GM12878 (cell line): ENCODE results near the gene MYH9. TPM values are rescaled to one million over a fixed set of nuclear protein-coding genes. Genes with fewer than 3 reads are reported as not detected.

ENCODE experiments used
- ATAC-seq: fragments of 200-7000 bp; cut with Tn5 transposase; 3 replicates; pipeline ENCODE4 v1.9.1; 2020; ENCODE audit warnings: mild to moderate bottlenecking, moderate library complexity
- BruUV-seq: library from RNA; stranded (reverse); fragments of 400-500 nt; replicated peaks from 2 replicates; lab custom pipeline; 2021; lab: Mats Ljungman, UMichigan
- CTCF ChIA-PET: fragments of 300-600 bp; sonication (Branson Sonifier 250); formaldehyde crosslinking; extraction: SDS; loops from one replicate; lab custom pipeline; 2021; ENCODE audit warnings: inconsistent platforms; lab: Yijun Ruan, JAX
- POLR2A ChIA-PET: fragments of 350-600 bp; formaldehyde crosslinking; extraction: SDS; loops from one replicate; lab custom pipeline; 2021; ENCODE audit warnings: inconsistent platforms; lab: Charles Lee
- RAD21 ChIA-PET: fragments of 300-600 bp; sonication (Branson Sonifier 250); formaldehyde crosslinking; loops from one replicate; lab custom pipeline; 2023; ENCODE audit warnings: antibody characterized with exemption; ENCODE audit not compliant: unreplicated experiment; lab: Charles Lee
- SMC1A ChIA-PET: fragments of 300-600 bp; sonication (Branson Sonifier 250); formaldehyde crosslinking; loops from one replicate; lab custom pipeline; 2023; ENCODE audit not compliant: unreplicated experiment, uncharacterized antibody; lab: Charles Lee
- DNase-seq: peaks from one replicate; pipeline ENCODE4 v3.0.0-alpha.2; 2011; ENCODE audit warnings: low read depth, low spot score
- FAIRE-seq: peaks from 3 replicates; lab custom pipeline; 2011; peaks lifted over from hg19 to GRCh38; lab: Jason Lieb, UNC
- H2AFZ ChIP-seq: 2 replicates; pipeline ENCODE4 v1.6.0; 2011; ENCODE audit warnings: low read depth, low read length, control low read depth; ENCODE audit not compliant: control insufficient read depth
- H3K27ac ChIP-seq: 2 replicates; pipeline ENCODE4 v1.5.1; 2011; ENCODE audit warnings: control low read depth; ENCODE audit not compliant: control insufficient read depth, insufficient read depth
- H3K27me3 ChIP-seq, 2 experiments: replicated peaks in 1 of 2; 2 replicates each; pipeline versions ENCODE4 v1.6.0 to v1.6.1; 2011; ENCODE audit warnings: low read length in 1 of 2; ENCODE audit not compliant: control insufficient read depth in 2 of 2, insufficient read depth in 2 of 2
- H3K36me3 ChIP-seq, 2 experiments: 2 replicates each; pipeline ENCODE4 v1.5.1; 2011; ENCODE audit warnings: low read length in 1 of 2; ENCODE audit not compliant: control insufficient read depth in 2 of 2, insufficient read depth in 2 of 2
- H3K4me1 ChIP-seq: 2 replicates; pipeline ENCODE4 v1.6.1; 2011; ENCODE audit warnings: mild to moderate bottlenecking, low read length, moderate library complexity, mixed read lengths; ENCODE audit not compliant: control insufficient read depth, insufficient read depth
- H3K4me2 ChIP-seq: 2 replicates; pipeline ENCODE4 v1.6.0; 2011; ENCODE audit warnings: control low read depth; ENCODE audit not compliant: control insufficient read depth, insufficient read depth
- H3K4me3 ChIP-seq: fragments of 200-600 bp; sonication (generic); 2 replicates; pipeline ENCODE4 v1.5.1; 2016
- H3K79me2 ChIP-seq: 2 replicates; pipeline ENCODE4 v1.6.0; 2011; ENCODE audit warnings: low read length; ENCODE audit not compliant: control insufficient read depth, insufficient read depth
- H3K9ac ChIP-seq: 2 replicates; pipeline ENCODE4 v1.8.0; 2011; ENCODE audit warnings: low read length, control low read depth, mixed read lengths; ENCODE audit not compliant: control insufficient read depth, insufficient read depth
- H3K9me3 ChIP-seq: replicated peaks from 3 replicates; pipeline ENCODE4 v1.5.1; 2011; ENCODE audit warnings: mild to moderate bottlenecking, low read length; ENCODE audit not compliant: control insufficient read depth, insufficient read depth
- H4K20me1 ChIP-seq: 2 replicates; pipeline ENCODE4 v1.6.0; 2011; ENCODE audit not compliant: control insufficient read depth, insufficient read depth
- MYB ChIP-seq: fragments of 150-350 bp; IDR thresholded peaks from 2 replicates; pipeline ENCODE4 v1.6.1; 2014; ENCODE audit warnings: mild to moderate bottlenecking, low read depth, low read length, borderline replicate concordance
- SIX5 ChIP-seq: IDR thresholded peaks from 2 replicates; pipeline ENCODE4 v1.6.1; 2011; ENCODE audit warnings: mild to moderate bottlenecking, low read depth, low read length, moderate library complexity; ENCODE audit not compliant: severe bottlenecking
- TCF12 ChIP-seq: IDR thresholded peaks from 2 replicates; pipeline ENCODE4 v1.6.1; 2011; ENCODE audit warnings: low read depth, mild to moderate bottlenecking, low read length
- TCF3 ChIP-seq: IDR thresholded peaks from 2 replicates; pipeline ENCODE4 v1.6.1; 2012; ENCODE audit warnings: low read depth, mild to moderate bottlenecking, low read length, borderline replicate concordance; ENCODE audit not compliant: insufficient read depth
- WGBS: methylation state at CpG from one replicate; pipeline ENCODE4 v1.1.6; 2016; ENCODE audit warnings: low lambda C conversion rate; ENCODE audit not compliant: insufficient replicate concordance, insufficient coverage; ENCODE audit errors: missing lambda C conversion rate; 5-methylcytosine and 5-hydroxymethylcytosine counted together
- in situ Hi-C: fragments of 300-500 bp; cut with MboI; formaldehyde crosslinking; loops from 9 replicates; pipeline ENCODE4 v1.14.3; 2018; ENCODE audit warnings: mixed read lengths
- intact Hi-C: fragments of 100-400 bp; cut with micrococcal nuclease; formaldehyde crosslinking; loops from one replicate; pipeline ENCODE4 v1.14.2; 2022; ENCODE audit not compliant: unreplicated experiment
- polyA plus RNA-seq, 11 experiments: library from polyadenylated mRNA; depleted of rRNA in 4 of 11; unstranded in 6 of 11; stranded (reverse) in 5 of 11; fragments of >200 nt; fragmentation: Nextera tagmentation in 4 of 11; fragmentation: Illumina TruSeq in 1 of 11; extraction: Ambion mirVana in 4 of 11; extraction: Trizol in 1 of 11; gene quantifications; 1 replicate in 1 of 11; 2 replicates in 10 of 11; pipeline versions ENCODE4 v1.2.1 to v1.2.3, GENCODE V29; 2011 to 2016; ENCODE audit warnings: inconsistent platforms in 2 of 11, missing spikeins in 2 of 11, low read depth in 1 of 11
- total RNA-seq, 4 experiments: library from RNA; depleted of rRNA in 3 of 4; stranded (reverse); fragments of >200 nt in 3 of 4; fragmentation: Illumina TruSeq in 1 of 4; extraction: Trizol in 1 of 4; gene quantifications; 2 replicates each; pipeline versions ENCODE4 v1.2.1 to v1.2.3, GENCODE V29; 2013 to 2021

Gene MYH9
- total and polyA plus RNA-seq, 10 of the 15 experiments (the other 5 are each of a cell fraction or from before 2014, with no cell fraction given): 5.1 to 525 (median 145) TPM

DNA sequence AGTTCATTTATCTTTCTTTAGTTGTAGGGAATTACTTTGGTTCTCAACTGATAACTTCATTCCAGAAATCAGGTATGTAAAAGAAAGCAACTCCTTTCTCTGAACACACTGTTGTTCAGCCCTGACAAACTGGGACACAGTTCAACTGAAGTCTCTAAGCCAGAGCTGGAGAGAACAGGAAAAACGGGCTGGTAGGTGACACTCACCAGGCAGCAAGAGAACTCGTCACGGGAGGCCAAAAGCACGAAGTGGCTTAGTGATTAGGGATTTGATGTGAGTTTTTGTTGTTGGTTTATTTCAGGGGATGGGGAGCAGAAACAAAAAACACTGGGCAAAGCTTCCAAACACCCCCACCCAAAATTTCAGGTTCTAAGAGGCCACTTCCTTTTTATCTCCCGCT, 54.1 kb downstream of the MYH9 start:
- CTCF ChIA-PET: interaction anchor here (0.6 to 3.7 kb wide), 7 partner anchors 12 to 137 kb away, joined by 3 to 17 read pairs (median 3); no protein-coding TSS in a partner anchor
- Histone ChIP-seq H3K27ac (peak overlapping the region; percentile 99; the same call in 1 of the 2 replicates), H3K27me3 (no peaks in the 10 kb centered on the region), H3K36me3 (peaks cover 28 to 45% of the 10 kb centered on the region in 2 experiments), H3K9ac (no peak overlapping the region), H3K79me2 (peaks cover 72% of the 10 kb centered on the region), H4K20me1 (no peaks in the 10 kb centered on the region), H3K4me2 (no peak overlapping the region), H3K4me1 (peaks cover 59% of the 10 kb centered on the region), H2AFZ (no peak overlapping the region), H3K9me3 (no peaks in the 10 kb centered on the region), H3K4me3 (no peak overlapping the region)
- 61% methylated on average over 5 of the region's 5 CpGs for WGBS
- SMC1A ChIA-PET: interaction anchor here (1.0 to 3.4 kb wide), 10 partner anchors 20 to 102 kb away, joined by 3 to 24 read pairs (median 8); no protein-coding TSS in a partner anchor
- RAD21 ChIA-PET: interaction anchor here (0.7 to 3.0 kb wide), 3 partner anchors 39 to 137 kb away, joined by 4 to 40 read pairs (median 13); no protein-coding TSS in a partner anchor
- POLR2A ChIA-PET: interaction anchor here (0.8 to 3.8 kb wide), 5 partner anchors 13 to 118 kb away, joined by 3 to 53 read pairs (median 12); partner anchors contain the start of gene MYH9
- ATAC-seq: no peak
- no peak for TF ChIP-seq SIX5
- no peak for TF ChIP-seq TCF3
- no peak for TF ChIP-seq MYB
- TF ChIP-seq TCF12: no peak
- in situ Hi-C loops: no loop called here
- FAIRE-seq: no peak
- DNase-seq: no peak
- intact Hi-C loops: loop anchor here (5.0 kb wide), 1 partner anchor 119 kb away; no protein-coding TSS in a partner anchor
- BruUV-seq: no TSS peak
